HG03066 (cell line): ENCODE data around the gene TLL2.
"Not testable (repeated sequence)": the region's sequence is repeated elsewhere in the genome, so short reads cannot be mapped to it uniquely, and the experiment has no call there.

ENCODE experiments used
- ATAC-seq: cut with Tn5 transposase; IDR thresholded peaks from one replicate; pipeline ENCODE4 v1.9.1; 2021; ENCODE audit warnings: low read depth; ENCODE audit not compliant: unreplicated experiment

Gene TLL2

GRCh38 chr10:96513698-96514561 is at the start of gene TLL2:
TSS of gene TLL2 (minus strand) at chr10:96513926. CDS start at chr10:96513685, 241 bp downstream.
- peak; percentile 84 for ATAC-seq

GRCh38 chr10:96560966-96561887 is 47.5 kb upstream of the TLL2 start:
- no peak for ATAC-seq

GRCh38 chr10:96560489-96560888 is 46.8 kb upstream of the TLL2 start:
- no peak for ATAC-seq

GRCh38 chr10:96556003-96556402 is 42.3 kb upstream of the TLL2 start:
- no peak for ATAC-seq

GRCh38 chr10:96555330-96555729 is 41.6 kb upstream of the TLL2 start:
- ATAC-seq: no peak

- no peak for ATAC-seq
Measured at GRCh38 chr10:96548589-96548988, 34.9 kb upstream of the TLL2 start.

GRCh38 chr10:96545558-96545957 is 31.8 kb upstream of the TLL2 start:
- not testable (repeated sequence) for ATAC-seq

GRCh38 chr10:96541921-96542320 is 28.2 kb upstream of the TLL2 start:
- no peak for ATAC-seq

- ATAC-seq: no peak
Measured at GRCh38 chr10:96540240-96540639, 26.5 kb upstream of the TLL2 start.

GRCh38 chr10:96538683-96539082 is 25.0 kb upstream of the TLL2 start:
- no peak for ATAC-seq

GRCh38 chr10:96536129-96536528 is 22.4 kb upstream of the TLL2 start:
- no peak for ATAC-seq

GRCh38 chr10:96532523-96532922 is 18.8 kb upstream of the TLL2 start:
- no peak for ATAC-seq

GRCh38 chr10:96529634-96530279 is 16.0 kb upstream of the TLL2 start:
- ATAC-seq: no peak

GRCh38 chr10:96524741-96525140 is 11.0 kb upstream of the TLL2 start:
- no peak for ATAC-seq

- no peak for ATAC-seq
Measured at GRCh38 chr10:96517284-96517683, 3.6 kb upstream of the TLL2 start.

- no peak for ATAC-seq
Measured at GRCh38 chr10:96516337-96516736, 2.6 kb upstream of the TLL2 start.

- peak; percentile 34 for ATAC-seq
Measured at GRCh38 chr10:96513305-96513697, 425 bp downstream of the TLL2 start.

- ATAC-seq: peak; percentile 16
Measured at GRCh38 chr10:96512524-96513304, 1.0 kb downstream of the TLL2 start.

GRCh38 chr10:96511044-96511945 is 2.4 kb downstream of the TLL2 start:
- ATAC-seq: no peak
